A549 (cell line): ENCODE measurements around the gene TERB2. TPM values are rescaled to one million over a fixed set of nuclear protein-coding genes. Genes with fewer than 3 reads are reported as not detected.

ENCODE experiments used
- ATAC-seq, 2 experiments: fragments of 200-7000 bp in 1 of 2; fragments of >200 bp in 1 of 2; cut with Nextera tagmentation in 1 of 2; cut with Tn5 transposase in 1 of 2; 3 replicates each; pipeline versions ENCODE4 v1.8.0 to v1.9.1; 2018 to 2020; ENCODE audit warnings: mild to moderate bottlenecking in 1 of 2, moderate library complexity in 1 of 2
- CTCF ChIA-PET: fragments of 300-600 bp; sonication (Branson Sonifier 250); formaldehyde crosslinking; extraction: SDS; loops from one replicate; lab custom pipeline; 2021; ENCODE audit warnings: antibody characterized with exemption, inconsistent platforms; lab: Yijun Ruan, JAX
- POLR2A ChIA-PET: fragments of 350-600 bp; formaldehyde crosslinking; extraction: SDS; loops from one replicate; lab custom pipeline; 2021; ENCODE audit warnings: antibody characterized with exemption, inconsistent platforms; lab: Yijun Ruan, JAX
- DNase-seq, 2 experiments: peaks; one replicate each; pipeline versions ENCODE4 v3.0.0 to v3.0.0-alpha.2; 2011 to 2016; ENCODE audit warnings: low read depth in 1 of 2, low spot score in 1 of 2
- FAIRE-seq: peaks from 2 replicates; lab custom pipeline; 2011; peaks lifted over from hg19 to GRCh38; lab: Jason Lieb, UNC
- H3K27ac ChIP-seq, 2 experiments: fragments of >200 bp; sonication (Bioruptor Twin); formaldehyde crosslinking; 3 replicates each; pipeline ENCODE4 v1.5.1; 2016 to 2017
- H3K4me1 ChIP-seq: fragments of >200 bp; sonication (Bioruptor Twin); formaldehyde crosslinking; 3 replicates; pipeline ENCODE4 v1.6.1; 2016
- H3K4me2 ChIP-seq: fragments of >200 bp; sonication (Bioruptor Twin); formaldehyde crosslinking; 3 replicates; pipeline ENCODE4 v1.6.1; 2016
- H3K4me3 ChIP-seq: fragments of >200 bp; sonication (Bioruptor Twin); formaldehyde crosslinking; 3 replicates; pipeline ENCODE4 v1.5.1; 2016
- H3K9me3 ChIP-seq: fragments of >200 bp; sonication (Bioruptor Twin); formaldehyde crosslinking; 3 replicates; pipeline ENCODE4 v1.6.1; 2016
- CHD2 ChIP-seq: fragments of 150-350 bp; IDR thresholded peaks from 2 replicates; pipeline ENCODE4 v1.6.1; 2014; ENCODE audit warnings: low read length; ENCODE audit not compliant: partially characterized antibody
- FOSB ChIP-seq: fragments of 250-450 bp; sonication (Bioruptor Pico); IDR thresholded peaks from 2 replicates; pipeline ENCODE4 v1.5.0; 2020; ENCODE audit warnings: mild to moderate bottlenecking, moderate library complexity
- NPAS2 ChIP-seq: fragments of 250-450 bp; sonication (Bioruptor Pico); IDR thresholded peaks from 2 replicates; pipeline ENCODE4 v1.8.0; 2022; ENCODE audit warnings: mild to moderate bottlenecking, moderate library complexity, borderline replicate concordance
- POLR2A ChIP-seq: IDR thresholded peaks from 2 replicates; pipeline ENCODE4 v1.6.1; 2012; ENCODE audit warnings: mild to moderate bottlenecking, low read length
- RARB ChIP-seq: fragments of 250-450 bp; sonication (Bioruptor Pico); IDR thresholded peaks from 2 replicates; pipeline ENCODE4 v1.8.0; 2021; ENCODE audit warnings: mild to moderate bottlenecking, moderate library complexity
- REST ChIP-seq: fragments of 200-600 bp; sonication (generic); IDR thresholded peaks from 2 replicates; pipeline ENCODE4 v1.6.1; 2016; ENCODE audit warnings: antibody characterized with exemption, mild to moderate bottlenecking, moderate library complexity
- WGBS: methylation state at CpG from one replicate; pipeline ENCODE4 v1.1.6; 2017; ENCODE audit errors: missing lambda C conversion rate; 5-methylcytosine and 5-hydroxymethylcytosine counted together
- polyA plus RNA-seq, 4 experiments: library from polyadenylated mRNA; depleted of rRNA in 3 of 4; stranded (reverse); fragments of >200 nt; fragmentation: RNase III in 1 of 4; extraction: RNeasy Plus Mini Kit Qiagen cat#74134 plus additional on column Dnase treatment in 1 of 4; gene quantifications; 2 replicates in 3 of 4; 3 replicates in 1 of 4; pipeline ENCODE4 v1.2.3, GENCODE V29; 2011 to 2017
- small RNA-seq, 6 experiments: library from RNA; depleted of rRNA; stranded (forward); fragments of <200 nt; gene quantifications; one replicate each; pipeline ENCODE3, GENCODE V24; 2012

Gene TERB2
- polyA plus RNA-seq, 2 of the 4 experiments (the other 2 are of a cell fraction): not detected

- FAIRE-seq (no peak), DNase-seq (no peak), ATAC-seq (no peak)
- 95% methylated on average over 4 of the region's 4 CpGs for WGBS
- H3K4me1 ChIP-seq: peaks cover 6% of the 10 kb centered on the region
- no peak overlapping the region for H3K4me2 ChIP-seq
- H3K27ac ChIP-seq: no peak overlapping the region
- POLR2A ChIA-PET: no interaction called here
- H3K9me3 ChIP-seq: no peaks in the 10 kb centered on the region
- TF ChIP-seq REST (no peak), RARB (CRISPR knock-in tag) (no peak), NPAS2 (CRISPR knock-in tag) (no peak), FOSB (CRISPR knock-in tag) (no peak), CHD2 (no peak), POLR2A (no peak)
- TF ChIP-seq, all 56 proteins: peak for 0
- CTCF ChIA-PET: interaction anchor here (2.8 kb wide), 1 partner anchor 11 kb away, joined by 8 read pairs; no protein-coding TSS in a partner anchor
- H3K4me3 ChIP-seq: no peak overlapping the region
Measured at GRCh38 chr15:45027220-45027619, 70.7 kb downstream of the TERB2 start.

Small RNA genes within 50 kb of the gene (small RNA-seq; reads per million reads assigned to genes)
- gene RNU1-78P (0 reads per million in 6 experiments), gene RNU6-1108P (0 reads per million in 6 experiments), gene RNU6-1332P (0 reads per million in 6 experiments), gene RNU6-966P (0 to 0.35 (median 0.08) reads per million in 6 experiments)

Other genes with a start within 250 kb of the TERB2 start
- 0.13 and 0.26 TPM in 2 replicates for gene PATL2, start 245.4 kb upstream of the TERB2 start, polyA plus RNA-seq (2011; rRNA removed)
- gene PATL2, start 245.4 kb upstream of the TERB2 start, polyA plus RNA-seq (2017; fragmentation: RNase III; extraction: RNeasy Plus Mini Kit Qiagen cat#74134 plus additional on column Dnase treatment): 0.12 to 0.13 TPM in 2 of 3 replicates, not detected in the other
- 823 and 934 TPM in 2 replicates for gene B2M, start 245.2 kb upstream of the TERB2 start, polyA plus RNA-seq (2011; rRNA removed)
- gene B2M, start 245.2 kb upstream of the TERB2 start, polyA plus RNA-seq (2017; fragmentation: RNase III; extraction: RNeasy Plus Mini Kit Qiagen cat#74134 plus additional on column Dnase treatment): 486 to 559 TPM (median 514 TPM) in 3 replicates
- 9.3 and 10.4 TPM in 2 replicates for gene TRIM69, start 220.2 kb upstream of the TERB2 start, polyA plus RNA-seq (2011; rRNA removed)
- gene TRIM69, start 220.2 kb upstream of the TERB2 start, polyA plus RNA-seq (2017; fragmentation: RNase III; extraction: RNeasy Plus Mini Kit Qiagen cat#74134 plus additional on column Dnase treatment): 6.0 to 9.9 TPM (median 9.0 TPM) in 3 replicates
- 49.8 and 51.1 TPM in 2 replicates for gene SORD, start 66.5 kb downstream of the TERB2 start, polyA plus RNA-seq (2011; rRNA removed)
- 34.8 to 40.6 TPM (median 37.6 TPM) in 3 replicates for gene SORD, start 66.5 kb downstream of the TERB2 start, polyA plus RNA-seq (2017; fragmentation: RNase III; extraction: RNeasy Plus Mini Kit Qiagen cat#74134 plus additional on column Dnase treatment)
- 0.06 and 0.08 TPM in 2 replicates for gene DUOX2, start 157.5 kb downstream of the TERB2 start, polyA plus RNA-seq (2011; rRNA removed)
- 0.03 to 0.07 TPM (median 0.05 TPM) in 3 replicates for gene DUOX2, start 157.5 kb downstream of the TERB2 start, polyA plus RNA-seq (2017; fragmentation: RNase III; extraction: RNeasy Plus Mini Kit Qiagen cat#74134 plus additional on column Dnase treatment)
- gene DUOXA2, start 157.6 kb downstream of the TERB2 start, polyA plus RNA-seq (2011; rRNA removed): not detected in 2 replicates
- gene DUOXA2, start 157.6 kb downstream of the TERB2 start, polyA plus RNA-seq (2017; fragmentation: RNase III; extraction: RNeasy Plus Mini Kit Qiagen cat#74134 plus additional on column Dnase treatment): not detected in 3 replicates
- gene DUOXA1, start 173.2 kb downstream of the TERB2 start, polyA plus RNA-seq (2011; rRNA removed): 0.18 and 0.24 TPM in 2 replicates
- gene DUOXA1, start 173.2 kb downstream of the TERB2 start, polyA plus RNA-seq (2017; fragmentation: RNase III; extraction: RNeasy Plus Mini Kit Qiagen cat#74134 plus additional on column Dnase treatment): 0.23 to 0.49 TPM (median 0.30 TPM) in 3 replicates
- not detected in 2 replicates for gene DUOX1, start 173.3 kb downstream of the TERB2 start, polyA plus RNA-seq (2011; rRNA removed)
- not detected in 3 replicates for gene DUOX1, start 173.3 kb downstream of the TERB2 start, polyA plus RNA-seq (2017; fragmentation: RNase III; extraction: RNeasy Plus Mini Kit Qiagen cat#74134 plus additional on column Dnase treatment)
- 0.36 and 0.62 TPM in 2 replicates for gene SHF, start 231.3 kb downstream of the TERB2 start, polyA plus RNA-seq (2011; rRNA removed)
- 0.85 to 1.1 TPM (median 1.1 TPM) in 3 replicates for gene SHF, start 231.3 kb downstream of the TERB2 start, polyA plus RNA-seq (2017; fragmentation: RNase III; extraction: RNeasy Plus Mini Kit Qiagen cat#74134 plus additional on column Dnase treatment)